Lower leg skin (tissue), 4 donors: ENCODE results near the gene C10orf53. TPM values are rescaled to one million over a fixed set of nuclear protein-coding genes. Genes with fewer than 3 reads are reported as not detected.
A peak's percentile ranks its signal among the peaks of the same experiment; 100 is the strongest.

Experiments
- DNase-seq, 2 donors: peaks; one replicate each; pipeline ENCODE4 v3.0.0-alpha.2; 2019; ENCODE audit warnings: low spot score in 2 of 2
- H3K4me3 ChIP-seq: fragments of 200-600 bp; sonication (generic); 2 replicates; pipeline ENCODE4 v1.5.1; 2017; ENCODE audit warnings: mild to moderate bottlenecking, low read depth; ENCODE audit not compliant: poor library complexity, severe bottlenecking
- CTCF ChIP-seq, 3 donors: fragments of 450-650 bp; IDR thresholded peaks; one replicate each; pipeline ENCODE4 v1.5.1; 2016; ENCODE audit warnings: antibody characterized with exemption in 3 of 3, mild to moderate bottlenecking in 3 of 3, moderate library complexity in 2 of 3
- POLR2A ChIP-seq, 2 donors: fragments of 450-650 bp; IDR thresholded peaks; one replicate each; pipeline ENCODE4 v1.6.1; 2016 to 2017; ENCODE audit warnings: antibody characterized with exemption in 2 of 2, mild to moderate bottlenecking in 1 of 2, moderate library complexity in 1 of 2
- WGBS, 2 donors: methylation state at CpG; one replicate each; pipeline ENCODE4 v1.1.5; 2018; 5-methylcytosine and 5-hydroxymethylcytosine counted together
- intact Hi-C: fragments of 100-400 bp; cut with DNase I; formaldehyde crosslinking; loops from one replicate; pipeline ENCODE4 v1.15.0; 2023; ENCODE audit warnings: low total_unique reads
- total RNA-seq, 4 donors: library from RNA; depleted of rRNA; stranded (reverse); fragments of >200 nt; gene quantifications; one replicate each; pipeline ENCODE4 v1.1.0, GENCODE V29; 2016

The C10orf53 gene
- not detected for total RNA-seq

- TF ChIP-seq POLR2A (IDR thresholded peaks at IDR 0.05) (no peak), CTCF (IDR thresholded peaks at IDR 0.05) (no peak)
- no peak within 1 kb of the TSS for H3K4me3 ChIP-seq
- intact Hi-C loops = no loop called here
- no peak for DNase-seq
- WGBS, 2 donors = 2 to 8% methylated on average over 13 to 28 of the region's 36 CpGs
These were observed at the start of gene C10orf53 for GRCh38 chr10:49679480-49679893. C10orf53 (plus strand) TSS chr10:49679651; CDS start chr10:49679698, 47 bp downstream.

GRCh38 chr10:49631975-49632374 lies 47.5 kb upstream of the C10orf53 start:
- WGBS, 2 donors = 89 to 91% methylated on average over 6 of the region's 6 CpGs
- no peak overlapping the region for H3K4me3 ChIP-seq
- intact Hi-C loops = no loop called here
- TF ChIP-seq CTCF (IDR thresholded peaks at IDR 0.05) (no peak), POLR2A (IDR thresholded peaks at IDR 0.05) (no peak)
- no peak for DNase-seq

- H3K4me3 ChIP-seq = no peak overlapping the region
- intact Hi-C loops = no loop called here
- TF ChIP-seq CTCF (IDR thresholded peaks at IDR 0.05) (no peak), POLR2A (IDR thresholded peaks at IDR 0.05) (no peak)
- 57 to 58% methylated on average over 12 of the region's 12 CpGs for WGBS, 2 donors
- peak in 1 of 2 donors; percentile 68 for DNase-seq
These were observed 46.8 kb upstream of the C10orf53 start for GRCh38 chr10:49632406-49633317.

GRCh38 chr10:49633327-49634068 lies 46.0 kb upstream of the C10orf53 start:
- WGBS, 2 donors = 45 to 54% methylated on average over 13 of the region's 13 CpGs
- peak in 1 of 2 donors; percentile 80 for DNase-seq
- intact Hi-C loops = no loop called here
- no peak for TF ChIP-seq POLR2A (IDR thresholded peaks at IDR 0.05)
- TF ChIP-seq CTCF (IDR thresholded peaks at IDR 0.05) = no peak
- H3K4me3 ChIP-seq = no peak overlapping the region

GRCh38 chr10:49634069-49634660 lies 45.3 kb upstream of the C10orf53 start:
- 69 to 78% methylated on average over 7 to 8 of the region's 8 CpGs for WGBS, 2 donors
- intact Hi-C loops = no loop called here
- no peak for TF ChIP-seq CTCF (IDR thresholded peaks at IDR 0.05)
- TF ChIP-seq POLR2A (IDR thresholded peaks at IDR 0.05) = no peak

More at GRCh38 chr10:49634069-49634660, 45.3 kb upstream of the C10orf53 start:
- no peak overlapping the region for H3K4me3 ChIP-seq
- DNase-seq = peak in 1 of 2 donors; percentile 76
